ENCODE measurements around the gene SUFU.

SUFU gene

GRCh38 chr10:102460836-102461186 lies 43.0 kb upstream of the SUFU start:
- no peak for TF ChIP-seq CTCF (IDR thresholded peaks at IDR 0.05; ENCODE audit: insufficient read depth, low read length, poor library complexity, severe bottlenecking)
- DNase-seq (ENCODE audit: extremely low read depth, insufficient read length), result no peak
- Histone ChIP-seq H3K27me3 (replicated peaks; ENCODE audit: control insufficient read depth, insufficient read depth, low read length) (no peaks in the 10 kb centered on the region), H3K4me3 (replicated peaks; ENCODE audit: low read depth, low read length) (peak overlapping the region; percentile 40), H3K36me3 (ENCODE audit: control insufficient read depth, insufficient read depth, low read length) (peaks cover 2% of the 10 kb centered on the region; the same call in 1 of the 2 replicates)

- TF ChIP-seq CTCF (IDR thresholded peaks at IDR 0.05; ENCODE audit: insufficient read depth, low read length, poor library complexity, severe bottlenecking), result no peak
- Histone ChIP-seq H3K36me3 (ENCODE audit: control insufficient read depth, insufficient read depth, low read length) (no peaks in the 10 kb centered on the region), H3K4me3 (replicated peaks; ENCODE audit: low read depth, low read length) (peak overlapping the region; percentile 47), H3K27me3 (replicated peaks; ENCODE audit: control insufficient read depth, insufficient read depth, low read length) (no peaks in the 10 kb centered on the region)
- DNase-seq (ENCODE audit: extremely low read depth, insufficient read length), result peak; percentile 93
These were observed 42.4 kb upstream of the SUFU start for GRCh38 chr10:102461187-102462054.

- Histone ChIP-seq H3K4me3 (replicated peaks; ENCODE audit: low read depth, low read length) (no peak overlapping the region), H3K36me3 (ENCODE audit: control insufficient read depth, insufficient read depth, low read length) (no peaks in the 10 kb centered on the region), H3K27me3 (replicated peaks; ENCODE audit: control insufficient read depth, insufficient read depth, low read length) (no peaks in the 10 kb centered on the region)
- no peak for DNase-seq (ENCODE audit: extremely low read depth, insufficient read length)
- TF ChIP-seq CTCF (IDR thresholded peaks at IDR 0.05; ENCODE audit: insufficient read depth, low read length, poor library complexity, severe bottlenecking), result no peak
These were observed 41.2 kb upstream of the SUFU start for GRCh38 chr10:102462512-102463054.

GRCh38 chr10:102463983-102464382 lies 39.8 kb upstream of the SUFU start:
- no peak for TF ChIP-seq CTCF (IDR thresholded peaks at IDR 0.05; ENCODE audit: insufficient read depth, low read length, poor library complexity, severe bottlenecking)
- no peak for DNase-seq (ENCODE audit: extremely low read depth, insufficient read length)
- Histone ChIP-seq H3K27me3 (replicated peaks; ENCODE audit: control insufficient read depth, insufficient read depth, low read length) (no peaks in the 10 kb centered on the region), H3K36me3 (ENCODE audit: control insufficient read depth, insufficient read depth, low read length) (no peaks in the 10 kb centered on the region), H3K4me3 (replicated peaks; ENCODE audit: low read depth, low read length) (no peak overlapping the region)

GRCh38 chr10:102465466-102465865 lies 38.3 kb upstream of the SUFU start:
- Histone ChIP-seq H3K4me3 (replicated peaks; ENCODE audit: low read depth, low read length) (no peak overlapping the region), H3K27me3 (replicated peaks; ENCODE audit: control insufficient read depth, insufficient read depth, low read length) (no peaks in the 10 kb centered on the region), H3K36me3 (ENCODE audit: control insufficient read depth, insufficient read depth, low read length) (no peaks in the 10 kb centered on the region)
- no peak for DNase-seq (ENCODE audit: extremely low read depth, insufficient read length)
- no peak for TF ChIP-seq CTCF (IDR thresholded peaks at IDR 0.05; ENCODE audit: insufficient read depth, low read length, poor library complexity, severe bottlenecking)
